ENCODE data around the gene DCHS1.

The DCHS1 gene

DNA sequence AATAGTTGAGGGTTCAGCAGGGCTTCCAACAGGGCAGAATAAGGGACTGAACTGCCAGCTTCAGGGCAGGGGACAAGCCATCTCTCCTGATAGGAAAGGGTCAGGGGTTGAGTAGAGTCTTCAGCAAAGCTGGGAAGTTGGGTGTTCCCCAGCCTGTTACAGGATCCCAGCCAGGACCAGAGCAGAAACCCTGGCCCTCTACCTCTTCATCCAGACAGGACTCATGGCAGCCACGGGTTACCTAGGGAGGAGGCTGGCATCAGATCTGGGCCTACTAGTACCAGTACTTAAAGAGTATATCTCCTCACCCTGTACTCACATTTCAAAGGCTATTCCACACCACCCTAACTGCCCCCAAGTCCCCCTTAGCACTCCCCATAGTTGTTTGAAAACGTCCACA is 41.2 kb downstream of the DCHS1 start:
- no peak overlapping the region for H3K4me2 ChIP-seq
- H3K79me2 ChIP-seq (ENCODE audit: insufficient read depth, low read depth): peaks cover 9% of the 10 kb centered on the region; the same call in 1 of the 2 replicates
- H3K4me1 ChIP-seq (ENCODE audit: low read depth, poor library complexity, severe bottlenecking): peaks cover 24% of the 10 kb centered on the region
- H4K20me1 ChIP-seq (ENCODE audit: insufficient read depth): no peaks in the 10 kb centered on the region
- H3K9ac ChIP-seq: no peak overlapping the region
- TF ChIP-seq, protein P1, sequence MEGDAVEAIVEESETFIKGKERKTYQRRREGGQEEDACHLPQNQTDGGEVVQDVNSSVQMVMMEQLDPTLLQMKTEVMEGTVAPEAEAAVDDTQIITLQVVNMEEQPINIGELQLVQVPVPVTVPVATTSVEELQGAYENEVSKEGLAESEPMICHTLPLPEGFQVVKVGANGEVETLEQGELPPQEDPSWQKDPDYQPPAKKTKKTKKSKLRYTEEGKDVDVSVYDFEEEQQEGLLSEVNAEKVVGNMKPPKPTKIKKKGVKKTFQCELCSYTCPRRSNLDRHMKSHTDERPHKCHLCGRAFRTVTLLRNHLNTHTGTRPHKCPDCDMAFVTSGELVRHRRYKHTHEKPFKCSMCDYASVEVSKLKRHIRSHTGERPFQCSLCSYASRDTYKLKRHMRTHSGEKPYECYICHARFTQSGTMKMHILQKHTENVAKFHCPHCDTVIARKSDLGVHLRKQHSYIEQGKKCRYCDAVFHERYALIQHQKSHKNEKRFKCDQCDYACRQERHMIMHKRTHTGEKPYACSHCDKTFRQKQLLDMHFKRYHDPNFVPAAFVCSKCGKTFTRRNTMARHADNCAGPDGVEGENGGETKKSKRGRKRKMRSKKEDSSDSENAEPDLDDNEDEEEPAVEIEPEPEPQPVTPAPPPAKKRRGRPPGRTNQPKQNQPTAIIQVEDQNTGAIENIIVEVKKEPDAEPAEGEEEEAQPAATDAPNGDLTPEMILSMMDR (conservative IDR thresholded peaks at IDR 0.05; ENCODE audit: low read depth, low read length): no peak
- no peak overlapping the region for H3K27ac ChIP-seq
- H2AFZ ChIP-seq (ENCODE audit: low read depth): no peak overlapping the region
- no peaks in the 10 kb centered on the region for H3K27me3 ChIP-seq (ENCODE audit: insufficient read depth, low read depth)
- no peak overlapping the region for H3K4me3 ChIP-seq (IDR thresholded peaks at IDR 0.05; ENCODE audit: insufficient read depth, low read depth, low read length)
- H3K36me3 ChIP-seq (ENCODE audit: insufficient read depth): no peaks in the 10 kb centered on the region

DNA sequence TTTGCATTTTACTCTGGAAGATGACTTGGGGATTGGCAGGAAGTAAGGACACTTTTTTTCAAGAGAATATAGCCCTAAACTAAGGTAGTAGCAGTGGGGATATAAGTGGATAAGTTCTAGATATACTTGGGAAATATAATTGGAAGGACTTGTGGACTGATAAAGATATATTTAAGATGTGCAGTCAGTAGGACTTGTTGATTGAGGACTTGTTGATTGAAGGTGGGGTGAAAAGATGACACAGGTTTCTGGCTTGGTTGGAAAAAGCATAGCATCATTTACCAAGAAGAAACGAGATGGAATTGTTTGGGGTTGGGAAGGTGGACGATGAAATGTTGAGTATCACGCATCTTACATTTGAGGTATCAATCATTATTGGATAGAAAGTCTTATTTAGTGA is 42.1 kb downstream of the DCHS1 start:
- Histone ChIP-seq H3K36me3 (ENCODE audit: insufficient read depth) (no peaks in the 10 kb centered on the region), H3K4me2 (peak overlapping the region; percentile 52; the same call in 1 of the 2 replicates)

DNA sequence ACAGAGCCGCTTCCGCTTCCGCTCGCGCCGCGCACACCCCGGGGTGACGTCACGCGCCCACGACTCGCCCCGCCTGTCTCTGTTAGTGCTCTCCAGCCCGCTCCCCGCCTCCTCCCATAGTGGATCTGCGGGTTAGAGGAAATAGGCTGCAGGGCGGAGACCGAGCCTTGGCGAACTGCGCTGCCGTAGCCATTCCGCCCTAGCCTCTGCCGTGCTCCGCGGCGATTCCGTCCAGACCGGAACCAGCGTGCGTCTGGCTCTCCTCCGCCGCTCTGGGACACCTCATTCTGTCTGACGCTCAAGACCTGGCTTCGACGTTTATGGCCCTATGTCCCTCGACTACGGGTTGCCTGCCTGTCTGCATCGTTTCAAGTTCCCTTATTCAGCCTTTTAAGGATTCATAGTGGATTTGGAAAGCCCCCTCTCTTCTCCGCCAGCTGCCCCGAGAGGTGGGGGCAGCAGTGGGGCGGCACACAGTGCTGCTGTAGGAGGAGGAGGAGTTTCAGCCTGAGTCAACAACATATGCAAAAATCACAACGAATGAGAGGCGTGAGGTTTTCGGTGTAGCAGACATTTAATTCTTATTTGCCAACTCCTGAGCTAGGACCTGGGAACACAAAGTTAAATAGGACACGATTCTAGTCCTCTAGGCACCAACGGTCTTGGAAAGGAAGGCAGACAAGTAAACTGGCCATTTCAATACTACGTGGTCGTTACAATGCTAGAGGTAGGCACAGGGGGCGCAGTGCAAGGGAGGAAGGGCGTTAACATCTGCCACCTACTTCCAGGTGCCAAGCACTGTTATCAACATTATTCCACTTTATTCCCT is 43.2 kb downstream of the DCHS1 start, which contains the start of gene TAF10:
TSS of gene TAF10 (minus strand) at position 4 of the 829 bp plus-strand sequence. CDS start 27 bp downstream, outside the sequence.
- peak within 1 kb of the TSS; percentile 91 for H3K27ac ChIP-seq
- H3K4me2 ChIP-seq: peak within 1 kb of the TSS; percentile 100
- peak within 1 kb of the TSS; percentile 60 for H2AFZ ChIP-seq (ENCODE audit: low read depth)
- peak within 1 kb of the TSS; percentile 82 for H3K9ac ChIP-seq
- peaks cover 9% of the 10 kb centered on the region; the same call in 1 of the 2 replicates for H3K79me2 ChIP-seq (ENCODE audit: insufficient read depth, low read depth)
- peaks cover 33% of the 10 kb centered on the region for H3K4me1 ChIP-seq (ENCODE audit: low read depth, poor library complexity, severe bottlenecking)
- H3K36me3 ChIP-seq (ENCODE audit: insufficient read depth): no peaks in the 10 kb centered on the region
- no peak within 1 kb of the TSS for H3K4me3 ChIP-seq (IDR thresholded peaks at IDR 0.05; ENCODE audit: insufficient read depth, low read depth, low read length)
- H4K20me1 ChIP-seq (ENCODE audit: insufficient read depth): no peaks in the 10 kb centered on the region
- TF ChIP-seq, protein P1 (conservative IDR thresholded peaks at IDR 0.05; ENCODE audit: low read depth, low read length): peak; percentile 80
- no peaks in the 10 kb centered on the region for H3K27me3 ChIP-seq (ENCODE audit: insufficient read depth, low read depth)

More for the DNA sequence above, 42.1 kb downstream of the DCHS1 start:
- H3K79me2 ChIP-seq (ENCODE audit: insufficient read depth, low read depth): peaks cover 9% of the 10 kb centered on the region; the same call in 1 of the 2 replicates
- H4K20me1 ChIP-seq (ENCODE audit: insufficient read depth): no peaks in the 10 kb centered on the region
- H2AFZ ChIP-seq (ENCODE audit: low read depth): no peak overlapping the region
- H3K4me1 ChIP-seq (ENCODE audit: low read depth, poor library complexity, severe bottlenecking): peaks cover 25% of the 10 kb centered on the region
- peak overlapping the region; percentile 82; the same call in 1 of the 2 replicates for H3K9ac ChIP-seq
- H3K27ac ChIP-seq: peak overlapping the region; percentile 91; the same call in 1 of the 2 replicates
- no peak overlapping the region for H3K4me3 ChIP-seq (IDR thresholded peaks at IDR 0.05; ENCODE audit: insufficient read depth, low read depth, low read length)
- TF ChIP-seq, protein P1 (conservative IDR thresholded peaks at IDR 0.05; ENCODE audit: low read depth, low read length): no peak
- no peaks in the 10 kb centered on the region for H3K27me3 ChIP-seq (ENCODE audit: insufficient read depth, low read depth)

DNA sequence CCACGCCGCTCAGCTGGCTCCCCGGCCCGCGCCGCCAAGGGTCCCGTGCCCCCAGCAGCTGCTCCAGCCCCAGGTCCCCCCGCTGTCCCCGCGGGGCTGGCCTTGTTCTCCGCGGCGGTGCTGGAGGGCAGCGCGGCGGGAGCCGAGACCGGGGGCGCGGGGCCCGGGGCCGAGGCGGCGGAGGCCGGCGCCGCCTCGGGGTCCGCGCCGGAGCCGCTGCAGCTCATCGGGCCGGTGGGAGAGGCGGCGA is 43.7 kb downstream of the DCHS1 start:
- H2AFZ ChIP-seq (ENCODE audit: low read depth): 0 out of 2 replicates have a peak overlapping the region, but pooled peaks have one; percentile 16
- no peaks in the 10 kb centered on the region for H3K36me3 ChIP-seq (ENCODE audit: insufficient read depth)
- no peak overlapping the region for H3K4me3 ChIP-seq (IDR thresholded peaks at IDR 0.05; ENCODE audit: insufficient read depth, low read depth, low read length)

More for the DNA sequence above, 43.7 kb downstream of the DCHS1 start:
- Histone ChIP-seq H4K20me1 (ENCODE audit: insufficient read depth) (no peaks in the 10 kb centered on the region), H3K4me2 (peak overlapping the region; percentile 100; the same call in 1 of the 2 replicates), H3K27ac (peak overlapping the region; percentile 91; the same call in 1 of the 2 replicates), H3K9ac (peak overlapping the region; percentile 82), H3K27me3 (ENCODE audit: insufficient read depth, low read depth) (no peaks in the 10 kb centered on the region), H3K4me1 (ENCODE audit: low read depth, poor library complexity, severe bottlenecking) (peaks cover 39% of the 10 kb centered on the region), H3K79me2 (ENCODE audit: insufficient read depth, low read depth) (peaks cover 9% of the 10 kb centered on the region; the same call in 1 of the 2 replicates)
- TF ChIP-seq, protein P1 (conservative IDR thresholded peaks at IDR 0.05; ENCODE audit: low read depth, low read length): no peak

Data from KMS-11 (cell line).